GM10847 (cell line): Measurements from ENCODE around the gene EVI5L.

Experiments used
- POLR2A ChIP-seq: IDR thresholded peaks from 2 replicates; pipeline ENCODE4 v1.6.1; 2011; ENCODE audit not compliant: insufficient read length; ENCODE audit errors: extremely low read depth

The EVI5L gene

DNA sequence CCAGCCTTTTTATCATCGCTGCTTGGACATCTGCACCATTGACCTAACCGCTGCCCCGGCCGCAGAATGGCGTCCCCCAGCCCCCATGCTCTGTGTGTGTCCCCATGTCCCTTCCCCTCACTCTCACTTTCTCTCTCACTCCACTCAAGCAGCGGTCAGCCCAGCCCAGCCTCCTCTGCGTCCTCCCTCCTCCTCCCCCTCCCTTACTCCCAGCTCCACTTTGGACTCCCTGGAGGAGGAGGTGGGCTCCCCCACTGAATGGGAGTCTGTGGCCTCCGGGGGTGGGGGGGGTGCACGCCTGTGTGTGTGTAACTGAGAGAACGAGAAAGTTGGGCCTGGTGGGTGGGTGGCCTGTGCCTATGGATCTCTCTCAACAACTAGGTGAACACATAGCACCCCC, 75.8 kb downstream of the EVI5L start:
- no peak for TF ChIP-seq POLR2A

DNA sequence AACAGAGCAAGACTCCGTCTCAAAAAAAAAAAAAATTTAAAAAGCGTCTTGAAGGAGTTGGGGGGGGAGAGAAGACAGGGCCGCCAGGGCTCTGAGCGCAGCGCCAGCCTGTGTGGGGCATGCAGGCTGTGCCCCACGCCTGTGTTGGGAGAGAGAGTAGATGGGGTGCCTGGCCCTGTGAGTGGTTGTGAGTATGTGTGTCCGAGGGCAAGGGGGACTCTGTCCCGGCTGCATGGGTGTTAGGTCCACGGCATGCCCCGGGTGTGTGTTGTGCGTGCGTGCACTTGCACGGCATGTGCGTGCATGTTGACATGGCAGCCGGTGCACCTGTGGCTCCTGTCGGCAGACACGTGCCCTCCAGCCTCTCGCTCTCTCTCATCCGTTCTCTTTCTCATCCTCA, 77.1 kb downstream of the EVI5L start:
- no peak for TF ChIP-seq POLR2A

DNA sequence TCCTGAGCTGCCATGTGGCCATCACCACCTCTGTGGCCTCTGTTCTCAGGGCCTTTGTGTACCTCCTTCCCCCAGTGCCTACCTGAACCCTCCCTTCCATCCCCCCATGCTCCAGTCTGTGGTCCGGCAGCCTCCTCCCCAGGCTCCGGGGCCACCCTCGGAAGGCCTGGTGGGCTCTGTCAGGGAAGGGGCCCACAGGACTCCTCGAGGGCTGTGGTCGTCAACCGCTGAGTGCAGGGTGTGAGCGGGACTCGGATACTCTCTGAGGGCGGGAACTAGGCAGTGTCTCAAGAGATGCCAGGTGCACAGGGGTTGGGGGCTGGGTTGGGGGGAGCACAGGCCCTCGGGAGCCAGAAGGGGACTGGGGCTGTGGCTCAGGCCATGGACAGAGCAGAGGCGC, 77.5 kb downstream of the EVI5L start:
- TF ChIP-seq POLR2A = no peak

DNA sequence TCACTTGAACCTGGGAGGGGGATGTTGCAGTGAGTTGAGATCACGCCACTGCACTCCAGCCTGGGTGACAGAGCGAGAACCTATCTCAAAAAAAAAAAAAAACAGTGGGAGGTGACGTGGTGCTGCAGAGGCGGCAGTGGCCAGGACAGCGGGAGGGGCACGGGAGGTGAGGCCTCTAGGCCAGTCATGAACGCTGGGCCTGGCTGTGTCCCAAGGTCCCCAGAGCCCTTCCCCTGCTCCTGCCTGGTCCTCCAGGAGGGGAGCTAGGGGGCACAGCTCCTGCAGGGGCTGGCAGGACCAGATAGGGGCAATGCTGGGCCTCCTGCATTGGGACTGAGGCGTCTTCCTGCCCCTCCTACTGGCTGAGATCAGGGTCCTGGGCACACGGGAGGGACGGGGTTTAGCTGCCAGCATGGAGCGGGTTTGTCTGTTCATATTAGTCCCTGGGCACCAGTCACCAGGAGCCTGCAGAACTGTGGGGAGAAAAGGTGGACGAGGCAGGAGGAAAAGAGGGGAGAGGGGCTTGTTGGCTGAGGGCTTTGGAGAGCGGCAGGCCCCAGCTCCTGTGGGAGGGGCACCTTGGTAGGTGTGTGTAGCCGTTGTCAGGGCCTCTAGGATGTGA, 78.2 kb downstream of the EVI5L start:
- no peak for TF ChIP-seq POLR2A

DNA sequence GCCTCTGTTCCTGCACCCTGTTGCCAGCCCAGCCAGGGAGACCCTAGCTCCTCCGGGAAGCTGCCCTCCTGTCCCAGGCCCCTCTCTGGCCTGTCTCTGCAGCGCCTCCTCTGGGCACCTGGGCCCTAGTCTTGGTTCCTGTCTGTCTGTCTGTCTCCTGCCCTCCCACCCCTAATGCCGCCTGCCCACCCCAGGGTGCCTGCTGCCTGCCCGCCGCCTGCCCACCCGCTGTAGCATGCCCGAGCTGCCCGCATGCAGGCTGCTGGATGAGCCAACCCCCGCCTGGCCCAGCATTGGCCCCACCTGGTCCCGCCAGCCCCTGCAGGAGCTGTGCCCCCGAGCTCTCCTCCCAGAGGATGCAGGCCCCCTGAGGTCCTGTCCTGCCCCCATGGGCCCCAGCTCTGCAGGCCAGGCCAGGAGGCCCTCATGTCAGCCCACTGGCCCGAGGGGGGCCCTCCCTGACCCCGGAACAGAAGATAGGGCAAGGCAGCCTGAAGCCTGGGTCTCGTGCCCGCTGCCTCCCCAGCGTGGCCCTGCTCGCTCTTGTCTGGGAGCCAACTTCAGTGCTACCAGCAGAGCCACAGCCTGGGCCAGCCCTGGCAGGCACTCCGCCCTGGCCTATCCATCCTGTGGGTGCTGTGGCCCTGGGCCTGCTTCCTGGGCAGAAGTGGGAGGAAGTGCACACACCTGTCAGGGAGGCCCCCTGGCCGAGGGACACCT, 78.9 kb downstream of the EVI5L start:
- no peak for TF ChIP-seq POLR2A

DNA sequence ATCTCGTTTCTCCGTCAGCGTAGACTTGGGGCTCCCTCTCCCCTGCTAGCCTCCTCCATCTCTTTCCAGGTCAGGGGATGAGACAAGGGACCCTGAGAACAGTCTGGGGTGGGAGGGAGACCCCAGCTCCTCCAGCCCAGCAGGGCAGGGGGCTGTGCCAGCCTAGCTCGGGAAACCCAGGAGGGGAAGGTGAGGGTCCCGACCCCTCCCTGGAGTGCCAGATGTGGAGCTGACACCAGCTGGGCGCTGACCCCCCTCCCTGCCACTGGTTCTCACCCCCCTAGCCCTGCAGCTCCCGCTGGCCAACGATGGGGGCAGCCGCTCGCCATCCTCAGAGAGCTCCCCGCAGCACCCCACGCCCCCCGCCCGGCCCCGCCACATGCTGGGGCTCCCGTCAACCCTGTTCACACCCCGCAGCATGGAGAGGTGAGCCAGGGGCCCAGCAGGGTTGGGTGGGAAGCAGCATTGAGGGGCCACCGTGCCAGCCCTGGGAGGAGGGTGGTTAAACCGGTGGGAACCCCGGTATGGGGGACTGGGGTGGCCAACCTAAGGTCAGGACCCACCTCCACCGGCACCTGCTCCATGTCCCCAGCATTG, 79.6 kb downstream of the EVI5L start:
- TF ChIP-seq POLR2A = no peak

DNA sequence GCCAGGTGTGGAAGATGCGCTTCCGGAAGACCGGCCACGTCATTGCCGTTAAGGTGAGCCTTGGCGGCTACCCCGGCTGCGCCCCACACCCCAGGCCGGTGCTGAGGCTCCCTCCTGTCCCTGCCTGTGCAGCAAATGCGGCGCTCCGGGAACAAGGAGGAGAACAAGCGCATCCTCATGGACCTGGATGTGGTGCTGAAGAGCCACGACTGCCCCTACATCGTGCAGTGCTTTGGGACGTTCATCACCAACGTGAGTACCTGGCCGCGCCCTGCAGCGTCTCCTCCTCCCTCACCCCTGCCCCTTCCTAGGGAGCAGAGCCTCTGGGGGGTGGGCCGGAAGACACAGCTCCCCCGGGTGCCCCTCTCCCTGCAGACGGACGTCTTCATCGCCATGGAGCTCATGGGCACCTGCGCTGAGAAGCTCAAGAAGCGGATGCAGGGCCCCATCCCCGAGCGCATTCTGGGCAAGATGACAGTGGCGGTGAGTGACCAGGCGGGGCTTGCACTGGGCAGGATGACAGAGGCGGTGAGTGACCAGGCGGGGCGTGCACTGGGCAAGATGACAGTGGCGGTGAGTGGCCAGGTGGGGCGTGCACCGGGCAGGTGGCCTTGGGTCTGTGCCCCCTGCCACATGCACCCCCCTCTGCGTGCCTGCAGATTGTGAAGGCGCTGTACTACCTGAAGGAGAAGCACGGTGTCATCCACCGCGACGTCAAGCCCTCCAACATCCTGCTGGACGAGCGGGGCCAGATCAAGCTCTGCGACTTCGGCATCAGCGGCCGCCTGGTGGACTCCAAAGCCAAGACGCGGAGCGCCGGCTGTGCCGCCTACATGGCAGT, 80.5 kb downstream of the EVI5L start:
- no peak for TF ChIP-seq POLR2A

DNA sequence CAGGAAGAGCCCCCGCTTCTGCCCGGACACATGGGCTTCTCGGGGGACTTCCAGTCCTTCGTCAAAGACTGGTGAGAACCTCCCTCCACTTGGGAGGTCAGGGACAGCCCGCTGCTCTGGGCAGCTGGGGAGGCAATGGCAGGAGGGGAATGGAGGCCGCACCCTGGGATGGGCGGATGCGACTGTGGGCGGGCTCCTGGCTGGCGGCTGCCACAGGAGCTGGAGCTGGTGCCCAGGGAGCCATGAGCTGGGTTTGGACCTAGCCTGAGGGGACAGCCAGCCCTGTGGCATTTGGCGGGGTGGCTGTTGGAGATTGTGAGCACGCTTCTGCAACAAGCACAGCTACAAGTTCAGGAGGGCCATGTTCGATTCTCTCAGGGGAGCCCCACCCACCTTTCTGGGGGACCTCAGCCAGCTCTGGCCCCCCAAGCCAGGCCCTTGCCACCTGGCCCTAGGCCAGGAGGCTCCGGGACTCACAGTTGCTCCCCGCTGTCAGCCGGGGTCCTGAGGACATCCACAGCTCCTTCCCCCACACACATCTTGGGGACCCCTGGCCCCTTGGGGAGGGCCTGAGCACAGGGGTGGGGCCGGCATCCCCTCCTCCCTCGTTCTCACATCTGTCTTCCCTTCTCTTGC, 81.6 kb downstream of the EVI5L start:
- TF ChIP-seq POLR2A = no peak

DNA sequence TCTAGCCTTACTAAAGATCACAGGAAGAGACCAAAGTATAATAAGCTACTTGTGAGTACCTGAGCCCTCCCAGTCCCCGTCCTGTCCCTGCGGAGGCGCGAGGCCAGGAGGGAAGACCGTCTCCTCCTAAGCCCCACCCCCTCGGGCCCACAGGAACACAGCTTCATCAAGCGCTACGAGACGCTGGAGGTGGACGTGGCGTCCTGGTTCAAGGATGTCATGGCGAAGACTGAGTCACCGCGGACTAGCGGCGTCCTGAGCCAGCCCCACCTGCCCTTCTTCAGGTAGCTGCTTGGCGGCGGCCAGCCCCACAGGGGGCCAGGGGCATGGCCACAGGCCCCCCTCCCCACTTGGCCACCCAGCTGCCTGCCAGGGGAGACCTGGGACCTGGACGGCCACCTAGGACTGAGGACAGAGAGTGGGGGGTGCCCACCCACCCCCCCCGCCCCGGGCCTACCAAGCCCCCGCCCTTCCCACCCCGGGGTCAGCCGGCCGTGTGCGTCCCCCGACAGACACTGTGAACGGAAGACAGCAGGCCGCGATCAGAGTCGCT, 82.2 kb downstream of the EVI5L start:
- no peak for TF ChIP-seq POLR2A

DNA sequence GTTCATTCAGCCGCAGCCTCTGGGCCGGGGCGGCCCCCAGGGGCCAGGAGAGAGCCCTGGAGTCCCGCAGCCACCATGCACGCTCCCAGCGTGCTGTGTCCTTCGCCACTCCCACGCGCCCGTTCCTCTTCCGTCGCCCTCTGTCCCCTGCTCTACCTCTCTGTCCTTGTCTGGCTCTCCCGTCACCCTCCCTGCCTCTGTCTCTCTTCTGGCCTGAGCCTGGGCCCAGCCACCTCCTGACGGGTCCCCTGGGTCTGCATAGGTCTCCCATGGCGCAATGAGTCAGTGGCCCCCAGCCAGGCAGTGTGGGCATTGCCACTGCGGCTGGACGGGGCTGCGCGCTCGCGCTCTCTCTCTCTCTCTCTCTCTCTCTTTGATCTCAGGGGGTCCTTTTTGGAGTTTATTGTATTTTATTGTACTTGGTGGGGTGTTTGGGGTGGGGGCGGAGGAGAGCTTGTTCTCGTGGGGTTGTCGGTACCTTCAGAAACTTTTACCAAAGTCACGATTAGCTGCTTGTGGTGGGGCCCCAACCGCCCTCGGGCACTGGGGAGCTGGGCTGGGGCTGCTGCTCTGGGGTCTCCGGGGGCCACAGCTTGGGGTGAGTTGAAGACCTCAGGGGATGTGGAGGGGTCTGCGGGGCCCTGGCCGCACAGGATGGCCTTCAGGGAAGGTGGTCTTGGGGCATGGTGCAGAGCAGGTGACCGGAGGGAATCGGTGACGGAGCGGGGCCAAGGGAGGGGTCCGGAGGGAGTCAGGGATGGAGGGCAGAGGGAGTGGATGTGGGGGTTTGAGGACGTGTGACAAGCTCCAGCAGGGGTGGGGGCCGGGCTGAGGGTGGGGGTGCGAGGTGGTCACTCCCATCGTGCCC, 82.9 kb downstream of the EVI5L start:
- TF ChIP-seq POLR2A = no peak

DNA sequence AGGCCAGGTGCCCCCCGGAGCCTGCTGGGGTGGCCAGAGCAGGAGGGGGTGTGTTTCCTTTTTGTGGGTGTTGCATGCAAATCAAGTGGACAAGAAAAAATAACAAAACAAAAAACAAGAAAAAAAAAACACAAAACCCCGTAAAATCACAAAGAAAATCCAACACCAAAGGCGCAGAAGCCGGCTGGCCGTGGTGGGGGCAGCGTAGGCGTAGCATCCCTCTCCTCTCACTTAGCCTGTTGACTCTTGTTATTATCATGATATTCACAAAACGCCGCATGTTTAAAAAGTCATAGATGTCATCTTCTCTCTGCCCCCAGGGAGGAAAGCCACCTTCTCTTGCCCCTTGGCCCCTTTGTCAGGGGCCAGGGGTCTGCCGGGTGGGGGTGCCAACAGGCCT, 83.6 kb downstream of the EVI5L start:
- TF ChIP-seq POLR2A = no peak

DNA sequence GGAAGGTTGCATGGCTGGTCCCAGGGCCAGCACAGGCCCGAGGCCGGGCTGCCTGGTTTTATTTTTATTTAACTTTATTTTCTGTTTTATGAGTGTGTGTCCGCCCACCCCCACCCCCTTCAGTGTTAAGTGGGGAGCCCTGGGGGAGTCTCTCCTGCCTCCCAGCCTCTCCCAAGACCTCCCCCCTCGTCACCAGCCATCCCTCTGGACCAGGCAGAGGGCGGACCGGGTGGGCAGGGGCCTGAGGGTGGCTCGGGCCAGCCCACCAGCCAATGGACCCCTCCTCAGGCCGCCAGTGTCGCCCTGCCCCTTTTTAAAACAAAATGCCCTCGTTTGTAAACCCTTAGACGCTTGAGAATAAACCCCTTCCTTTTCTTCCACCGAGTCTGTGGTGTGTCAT, 84.1 kb downstream of the EVI5L start:
- no peak for TF ChIP-seq POLR2A
